Fibroblast of the conjunctiva (primary cell): ENCODE results near the gene CACNA1I.

Experiments
- DNase-seq: peaks from one replicate; pipeline ENCODE4 v3.0.0-alpha.2; 2010; ENCODE audit warnings: low read depth

Gene CACNA1I

GRCh38 chr22:39669432-39669831, 98.9 kb downstream of the CACNA1I start:
- no peak for DNase-seq

- no peak for DNase-seq
Observed at GRCh38 chr22:39671936-39672335, 101.4 kb downstream of the CACNA1I start.

- DNase-seq, result no peak
Observed at GRCh38 chr22:39674536-39674935, 104.0 kb downstream of the CACNA1I start.

- DNase-seq, result no peak
Observed at GRCh38 chr22:39675947-39676346, 105.4 kb downstream of the CACNA1I start.

GRCh38 chr22:39677967-39678366, 107.4 kb downstream of the CACNA1I start:
- no peak for DNase-seq

GRCh38 chr22:39678862-39679490, 108.4 kb downstream of the CACNA1I start:
- DNase-seq, result no peak

GRCh38 chr22:39679652-39680051, 109.1 kb downstream of the CACNA1I start:
- DNase-seq, result no peak

GRCh38 chr22:39680486-39680885, 109.9 kb downstream of the CACNA1I start:
- DNase-seq, result no peak

- DNase-seq, result no peak
Observed at GRCh38 chr22:39681038-39681861, 110.7 kb downstream of the CACNA1I start.

- no peak for DNase-seq
Observed at GRCh38 chr22:39682994-39683393, 112.4 kb downstream of the CACNA1I start.

- no peak for DNase-seq
Observed at GRCh38 chr22:39683639-39684038, 113.1 kb downstream of the CACNA1I start.

GRCh38 chr22:39684702-39685281, 114.2 kb downstream of the CACNA1I start:
- DNase-seq, result no peak

GRCh38 chr22:39685336-39686177, 115.0 kb downstream of the CACNA1I start:
- no peak for DNase-seq

GRCh38 chr22:39686178-39686620, 115.6 kb downstream of the CACNA1I start:
- DNase-seq, result no peak

- DNase-seq, result no peak
Observed at GRCh38 chr22:39686776-39687525, 116.4 kb downstream of the CACNA1I start.

- DNase-seq, result no peak
Observed at GRCh38 chr22:39688186-39688785, 117.7 kb downstream of the CACNA1I start.

GRCh38 chr22:39689421-39689820, 118.9 kb downstream of the CACNA1I start:
- no peak for DNase-seq

GRCh38 chr22:39690881-39691605, 120.5 kb downstream of the CACNA1I start:
- no peak for DNase-seq

- DNase-seq, result no peak
Observed at GRCh38 chr22:39693943-39694500, 123.5 kb downstream of the CACNA1I start.
